ENCODE results near the gene GAS6.
"Not testable (repeated sequence)": the region's sequence is repeated elsewhere in the genome, so short reads cannot be mapped to it uniquely, and the experiment has no call there.

Gene GAS6

GRCh38 chr13:113863524-113864272 is at the start of gene GAS6:
TSS of gene GAS6 (minus strand) at chr13:113864076. CDS start at chr13:113863920, 156 bp downstream.
- DNase-seq (ENCODE audit: low read depth): no peak
- peak within 1 kb of the TSS; percentile 78 for H3K4me3 ChIP-seq (ENCODE audit: low read depth, low read length)

DNA sequence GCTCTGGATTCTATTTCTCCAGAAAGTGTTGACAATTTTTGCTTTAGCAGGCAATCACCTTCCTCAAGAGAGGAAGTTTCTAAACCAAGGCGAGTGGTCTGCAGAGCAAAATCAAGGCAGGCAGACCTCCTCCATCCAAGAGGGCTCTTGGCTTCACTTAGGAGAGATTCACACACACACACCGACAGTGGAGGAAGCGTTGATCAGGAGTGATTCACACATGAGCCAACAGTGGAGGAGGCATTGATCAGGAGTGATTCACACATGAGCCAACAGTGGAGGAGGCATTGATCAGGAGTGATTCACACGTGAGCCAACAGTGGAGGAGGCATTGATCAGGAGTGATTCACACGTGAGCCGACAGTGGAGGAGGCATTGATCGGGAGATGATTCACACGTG is 49.5 kb upstream of the GAS6 start:
- not testable (repeated sequence) for H3K4me3 ChIP-seq (ENCODE audit: low read depth, low read length); DNase-seq (ENCODE audit: low read depth)

DNA sequence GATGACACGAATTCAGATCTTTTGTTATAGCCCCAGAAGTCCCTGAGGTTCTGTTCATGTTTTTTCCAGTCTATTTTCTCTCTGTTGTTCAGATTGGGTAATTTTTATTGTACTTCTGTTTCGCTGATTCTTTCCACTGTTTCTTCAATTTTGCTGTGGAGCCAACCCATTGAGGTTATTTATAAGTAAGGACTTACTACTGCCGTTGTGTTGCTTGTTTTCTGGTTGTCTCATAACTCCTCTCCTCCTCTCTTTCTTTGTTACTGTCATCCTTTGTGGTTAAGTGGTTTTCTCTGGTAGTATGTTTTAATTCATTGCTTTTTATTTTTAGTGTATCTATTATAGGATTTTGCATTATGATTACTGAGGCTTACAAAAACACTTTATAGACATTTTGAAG is 48.7 kb upstream of the GAS6 start:
- DNase-seq (ENCODE audit: low read depth): no peak
- no peak overlapping the region for H3K4me3 ChIP-seq (ENCODE audit: low read depth, low read length)

DNA sequence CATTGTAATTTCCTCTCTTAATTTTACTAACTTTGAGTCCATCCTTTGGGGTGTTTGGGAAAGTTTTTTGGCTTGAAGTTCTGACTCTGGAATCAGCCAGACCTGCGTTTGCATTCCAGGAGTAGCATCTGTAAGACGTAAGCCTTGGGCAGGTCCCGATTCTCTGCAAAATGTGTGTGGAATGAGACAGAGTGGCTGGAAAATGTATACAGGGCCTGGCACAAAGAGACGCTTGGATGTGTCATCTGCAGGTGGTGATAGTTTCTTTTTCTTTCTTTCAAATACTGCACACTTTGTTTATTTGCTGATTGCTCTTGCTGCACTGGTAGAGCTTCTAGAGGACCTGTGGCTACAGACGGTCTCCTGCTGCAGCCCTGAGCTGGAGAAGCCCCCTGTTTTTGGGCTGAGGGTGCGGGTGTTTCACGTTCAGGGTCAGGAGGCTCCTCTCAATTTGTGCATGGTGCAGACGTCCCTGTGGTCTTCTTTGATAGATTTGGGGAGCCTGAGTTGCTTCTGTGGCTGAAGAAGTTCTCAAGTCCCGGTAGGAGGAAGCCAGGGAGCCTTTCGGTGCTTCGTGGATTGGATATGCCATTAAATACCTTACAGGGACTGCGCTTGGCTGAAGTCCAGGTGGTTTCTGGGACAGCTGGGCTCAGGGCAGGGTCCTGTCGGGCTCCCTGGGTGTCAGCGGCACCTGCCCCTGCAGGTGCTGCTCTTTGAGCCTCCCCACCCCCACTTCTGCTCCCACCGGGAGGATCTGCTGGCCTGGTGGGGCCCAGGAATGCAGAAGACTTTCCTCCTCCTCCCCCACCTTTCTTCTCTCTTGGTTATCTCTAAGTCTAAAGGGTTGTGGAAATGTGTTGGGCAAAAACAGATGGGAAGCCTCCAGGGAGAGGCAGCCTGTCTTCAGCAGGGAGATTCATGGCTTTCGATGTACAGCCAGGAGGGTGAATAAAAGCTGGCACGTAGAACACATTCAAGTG is 44.0 kb upstream of the GAS6 start:
- DNase-seq (ENCODE audit: low read depth): peak; percentile 65
- no peak overlapping the region for H3K4me3 ChIP-seq (ENCODE audit: low read depth, low read length)

DNA sequence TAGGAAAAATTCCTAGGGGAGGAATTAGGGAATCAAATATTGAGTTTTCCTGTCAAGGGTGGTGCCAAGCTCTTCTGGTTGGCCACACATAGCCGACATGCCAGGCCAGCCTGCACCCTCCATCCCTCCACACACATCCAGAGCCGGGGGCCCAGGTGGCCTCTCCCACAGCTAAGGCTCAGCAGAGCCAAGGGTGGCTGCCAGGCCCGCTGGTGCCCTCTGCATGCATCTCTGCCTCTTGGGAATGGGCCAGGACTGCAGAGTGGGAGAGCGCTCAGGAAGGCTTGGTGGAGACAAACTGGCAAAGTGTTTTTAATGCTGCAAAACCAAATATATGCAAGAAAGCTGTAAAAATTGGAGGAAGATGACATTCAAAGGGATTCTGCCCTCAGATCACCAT is 42.7 kb upstream of the GAS6 start:
- no peak for DNase-seq (ENCODE audit: low read depth)
- no peak overlapping the region for H3K4me3 ChIP-seq (ENCODE audit: low read depth, low read length)

GRCh38 chr13:113905942-113906341 is 42.1 kb upstream of the GAS6 start:
- DNase-seq (ENCODE audit: low read depth): no peak
- no peak overlapping the region for H3K4me3 ChIP-seq (ENCODE audit: low read depth, low read length)

- no peak for DNase-seq (ENCODE audit: low read depth)
- no peak overlapping the region for H3K4me3 ChIP-seq (ENCODE audit: low read depth, low read length)
Observed at GRCh38 chr13:113905018-113905417, 41.1 kb upstream of the GAS6 start.

GRCh38 chr13:113904411-113904810 is 40.5 kb upstream of the GAS6 start:
- no peak for DNase-seq (ENCODE audit: low read depth)
- H3K4me3 ChIP-seq (ENCODE audit: low read depth, low read length): no peak overlapping the region

DNA sequence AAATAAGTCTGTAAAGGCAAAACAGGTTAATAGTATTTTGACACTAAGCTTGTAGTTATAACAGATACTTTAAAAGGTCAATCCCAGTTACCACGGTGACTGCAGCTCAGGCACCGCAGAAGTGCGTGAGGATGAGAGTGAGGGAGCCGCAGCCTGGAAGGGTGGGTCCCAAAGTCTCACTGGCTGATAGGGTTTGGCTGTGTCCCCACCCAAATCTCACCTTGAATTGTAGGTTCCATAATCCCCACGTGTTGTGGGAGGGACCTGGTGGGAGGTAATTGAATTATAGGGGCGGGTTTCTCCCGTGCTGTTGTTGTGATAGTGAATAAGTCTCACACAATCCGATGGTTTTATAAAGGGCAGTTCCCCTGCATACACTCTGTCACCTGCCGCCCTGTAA is 40.0 kb upstream of the GAS6 start:
- no peak for DNase-seq (ENCODE audit: low read depth)
- no peak overlapping the region for H3K4me3 ChIP-seq (ENCODE audit: low read depth, low read length)

DNA sequence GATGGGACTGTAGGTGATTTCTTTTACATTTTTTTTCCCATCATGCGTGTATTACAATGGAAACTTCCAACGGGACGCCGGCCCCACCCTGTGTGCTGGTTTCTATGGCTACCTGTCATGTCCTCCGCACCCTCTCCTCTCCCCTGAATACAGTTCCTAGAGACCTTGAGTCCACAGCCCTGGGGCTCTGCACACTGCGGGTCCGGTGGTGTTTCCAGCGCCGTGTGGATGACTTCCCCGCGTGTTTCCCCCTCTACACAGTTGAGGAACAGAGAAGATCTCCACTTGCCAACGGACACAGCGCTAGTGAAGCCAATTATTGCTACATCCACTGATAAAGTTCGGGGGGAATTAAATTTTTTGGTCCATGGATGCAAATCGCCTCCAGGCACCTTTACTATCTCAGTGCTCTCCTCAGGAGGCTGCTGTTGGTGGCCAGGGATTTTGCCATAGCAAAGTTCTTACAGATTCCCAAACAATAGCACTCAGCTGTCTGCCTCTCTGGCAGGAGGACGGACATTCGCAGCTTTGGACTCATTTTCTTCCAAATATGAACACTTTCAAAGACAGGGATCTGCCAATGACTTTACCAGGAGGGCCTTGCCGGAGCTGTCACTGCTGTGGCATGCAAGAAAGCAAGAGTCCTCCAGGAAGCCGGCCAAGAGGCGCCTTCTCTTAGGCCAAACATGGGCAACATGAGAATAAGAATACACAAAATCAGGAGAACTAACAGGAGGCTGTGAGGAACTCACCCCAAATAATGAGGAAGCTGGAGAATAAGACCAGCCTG is 39.3 kb upstream of the GAS6 start:
- no peak for DNase-seq (ENCODE audit: low read depth)
- H3K4me3 ChIP-seq (ENCODE audit: low read depth, low read length): no peak overlapping the region

DNA sequence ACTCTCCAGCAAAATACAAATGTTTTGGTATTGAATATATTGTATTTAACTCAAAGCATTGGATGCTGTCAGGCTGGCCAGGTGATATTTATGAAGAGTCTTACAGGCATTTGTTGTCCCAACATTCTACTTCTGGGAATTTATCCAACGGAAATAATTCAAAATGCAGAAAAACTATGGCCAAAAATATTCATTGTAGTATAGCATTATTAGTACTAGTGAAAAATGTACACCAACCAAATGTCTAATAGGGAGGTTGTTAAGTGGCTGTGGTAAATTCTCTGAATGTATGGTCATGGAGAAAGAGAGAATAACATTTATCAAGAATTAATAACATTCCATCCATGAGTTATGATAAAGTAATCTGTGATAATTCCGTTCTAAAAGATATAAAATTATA is 38.6 kb upstream of the GAS6 start:
- H3K4me3 ChIP-seq (ENCODE audit: low read depth, low read length): no peak overlapping the region
- DNase-seq (ENCODE audit: low read depth): no peak

GRCh38 chr13:113901642-113902041 is 37.8 kb upstream of the GAS6 start:
- H3K4me3 ChIP-seq (ENCODE audit: low read depth, low read length): no peak overlapping the region
- no peak for DNase-seq (ENCODE audit: low read depth)

DNA sequence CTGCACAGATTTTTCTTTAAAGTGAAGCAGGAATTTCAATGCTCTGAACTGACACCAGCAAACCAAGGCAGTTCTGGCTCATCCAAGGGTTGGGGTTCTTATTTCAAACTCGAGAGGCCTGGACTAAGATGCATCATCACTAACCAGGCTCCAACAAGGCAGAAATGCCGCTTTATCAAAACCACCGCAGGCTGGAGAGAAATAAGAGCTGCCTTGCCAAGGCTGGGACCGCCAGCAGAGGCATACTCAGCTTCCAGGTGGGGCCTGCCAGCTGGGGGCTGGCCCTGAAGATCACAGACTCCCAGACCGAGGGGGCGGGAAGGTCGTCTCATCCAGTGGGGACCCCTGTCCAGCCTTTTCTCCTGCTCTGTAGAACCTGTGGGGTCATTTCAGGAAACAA is 37.4 kb upstream of the GAS6 start:
- no peak for DNase-seq (ENCODE audit: low read depth)
- H3K4me3 ChIP-seq (ENCODE audit: low read depth, low read length): no peak overlapping the region

DNA sequence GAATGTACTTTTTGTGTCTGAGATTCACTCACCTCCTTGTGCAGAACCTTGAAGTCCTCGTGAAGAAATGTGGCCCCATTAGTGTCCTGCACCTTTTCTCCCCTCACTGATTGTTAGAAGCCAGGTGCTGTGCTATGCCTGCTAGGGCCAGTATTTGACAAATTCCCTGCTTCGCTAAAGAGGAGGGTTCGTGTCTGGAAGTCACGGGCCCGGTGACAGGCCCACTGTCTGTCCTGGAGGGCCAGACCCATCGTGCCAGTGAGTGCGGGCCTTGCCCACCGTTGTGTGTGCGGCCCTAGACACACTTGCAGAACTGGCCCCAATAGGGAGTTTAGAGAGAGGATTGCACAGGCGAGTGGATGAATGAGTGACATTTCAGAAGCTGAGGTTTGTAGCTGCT is 36.8 kb upstream of the GAS6 start:
- no peak for DNase-seq (ENCODE audit: low read depth)
- H3K4me3 ChIP-seq (ENCODE audit: low read depth, low read length): no peak overlapping the region

DNA sequence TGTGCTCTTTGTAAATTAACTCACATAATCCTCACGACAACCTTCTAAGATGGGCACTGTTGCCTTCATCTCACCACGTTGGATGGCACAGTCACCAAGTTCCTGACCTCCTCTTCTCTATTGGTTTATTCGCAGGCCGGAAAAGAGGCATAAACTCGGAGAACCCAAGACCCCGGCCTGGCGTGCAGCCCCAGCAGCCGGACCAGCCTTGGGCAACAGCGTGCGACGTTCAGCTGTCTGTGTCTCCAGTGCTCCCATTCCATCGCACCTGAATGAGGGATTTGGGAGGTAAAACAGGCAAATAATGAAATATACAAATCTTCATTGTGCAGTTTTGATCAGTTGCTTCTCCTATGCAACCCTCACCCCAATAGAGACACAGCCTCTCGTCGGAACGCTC is 34.5 kb upstream of the GAS6 start:
- DNase-seq (ENCODE audit: low read depth): no peak
- H3K4me3 ChIP-seq (ENCODE audit: low read depth, low read length): no peak overlapping the region

GRCh38 chr13:113897966-113898365 is 34.1 kb upstream of the GAS6 start:
- no peak overlapping the region for H3K4me3 ChIP-seq (ENCODE audit: low read depth, low read length)
- DNase-seq (ENCODE audit: low read depth): no peak

- DNase-seq (ENCODE audit: low read depth): peak; percentile 91
- H3K4me3 ChIP-seq (ENCODE audit: low read depth, low read length): no peak overlapping the region
Observed at GRCh38 chr13:113897161-113897560, 33.3 kb upstream of the GAS6 start.

DNA sequence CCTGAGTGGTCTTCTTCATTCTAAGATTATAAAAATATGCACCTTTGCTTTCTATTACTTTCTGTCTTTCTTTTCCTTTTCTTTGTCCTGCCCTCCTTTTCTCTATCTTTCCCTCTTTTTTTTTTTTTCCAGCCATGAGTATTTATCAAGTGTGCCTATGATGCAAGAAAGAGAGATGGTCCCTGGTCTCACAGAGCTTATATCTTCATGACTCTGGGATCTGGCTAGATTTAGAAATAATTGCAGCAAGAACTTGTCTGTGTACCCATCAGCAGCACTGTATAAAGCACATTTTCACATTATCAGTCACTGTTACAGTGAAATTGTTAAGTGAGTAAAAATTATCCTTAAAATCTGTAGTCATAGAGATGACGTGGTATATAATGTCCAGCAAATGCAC is 31.6 kb upstream of the GAS6 start:
- no peak for DNase-seq (ENCODE audit: low read depth)
- H3K4me3 ChIP-seq (ENCODE audit: low read depth, low read length): no peak overlapping the region

- DNase-seq (ENCODE audit: low read depth): no peak
- no peak overlapping the region for H3K4me3 ChIP-seq (ENCODE audit: low read depth, low read length)
Observed at GRCh38 chr13:113890774-113891480, 27.1 kb upstream of the GAS6 start.

Data from skeletal muscle cell (primary cell).